ENCODE measurements around the gene SPA17.

SPA17 gene

GRCh38 chr11:124727474-124727873, 53.8 kb downstream of the SPA17 start:
- DNase-seq, result no peak

GRCh38 chr11:124728134-124728533, 54.4 kb downstream of the SPA17 start:
- no peak for DNase-seq

- DNase-seq, result no peak
These were observed 55.9 kb downstream of the SPA17 start for GRCh38 chr11:124729571-124729970.

GRCh38 chr11:124732230-124732629, 58.5 kb downstream of the SPA17 start:
- no peak for DNase-seq

- no peak for DNase-seq
These were observed 63.0 kb downstream of the SPA17 start for GRCh38 chr11:124736736-124737135.

GRCh38 chr11:124737638-124738305, 64.1 kb downstream of the SPA17 start:
- DNase-seq, result no peak

- DNase-seq, result no peak
These were observed 65.2 kb downstream of the SPA17 start for GRCh38 chr11:124738713-124739478.

- DNase-seq, result peak; percentile 84
These were observed 66.0 kb downstream of the SPA17 start, which contains the start of gene NRGN for GRCh38 chr11:124739479-124740276. NRGN (plus strand) TSS chr11:124739942; CDS start chr11:124740085, 143 bp downstream.

GRCh38 chr11:124740277-124740882, 66.7 kb downstream of the SPA17 start:
- peak; percentile 20 for DNase-seq

GRCh38 chr11:124742555-124742954, 68.9 kb downstream of the SPA17 start:
- DNase-seq, result no peak

DNA sequence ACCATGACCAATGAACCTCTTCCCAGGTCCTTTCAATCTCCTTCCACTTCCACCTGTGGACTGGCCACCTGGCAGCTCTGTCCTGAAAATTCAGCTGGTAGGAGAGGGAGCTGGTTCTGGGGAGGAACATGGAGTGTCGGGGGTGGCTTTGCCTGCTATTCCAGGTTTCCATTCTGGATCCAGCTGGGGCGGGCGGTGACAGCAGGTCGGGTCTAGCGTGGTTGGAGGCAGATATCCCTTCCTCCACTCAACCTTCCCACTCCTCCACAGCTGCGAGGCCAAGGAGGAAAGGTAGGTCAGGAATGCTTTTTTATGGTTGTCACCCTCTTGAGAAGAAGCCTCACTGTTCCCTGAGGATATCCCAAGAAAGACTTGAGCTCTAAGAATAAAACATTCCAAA, 69.3 kb downstream of the SPA17 start:
- DNase-seq, result no peak

GRCh38 chr11:124745270-124745834, 71.6 kb downstream of the SPA17 start:
- DNase-seq, result no peak

- DNase-seq, result no peak
These were observed 72.3 kb downstream of the SPA17 start for GRCh38 chr11:124745835-124746620.

DNA sequence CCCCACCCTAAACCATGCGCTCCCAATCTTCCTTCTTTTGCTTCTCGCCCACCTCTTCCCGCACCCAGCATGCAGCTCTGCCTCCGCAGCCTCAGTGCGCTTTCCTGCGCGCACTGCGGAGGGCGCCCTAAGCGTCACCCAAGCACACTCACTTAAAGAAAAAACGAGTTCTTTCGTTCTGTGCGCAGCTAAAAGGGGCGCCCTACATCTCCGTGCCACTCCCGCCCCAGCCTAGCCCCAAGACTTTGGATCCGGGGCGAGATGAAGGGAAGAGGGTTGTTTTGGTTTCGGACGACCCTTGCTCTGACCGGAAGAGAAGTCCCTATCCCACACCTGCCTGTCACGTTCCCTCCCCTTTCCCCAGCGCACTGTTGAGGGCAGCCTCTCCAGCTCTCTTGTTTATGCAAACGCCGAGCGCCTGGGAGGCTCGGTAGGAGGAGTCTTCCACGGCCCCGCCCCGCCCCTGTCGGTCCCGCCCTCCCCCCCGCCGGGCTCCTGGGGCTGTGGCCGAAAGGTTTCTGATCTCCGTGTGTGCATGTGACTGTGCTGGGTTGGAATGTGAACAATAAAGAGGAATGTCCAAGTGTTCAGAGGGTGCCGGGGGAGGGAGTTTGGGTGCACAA, 73.0 kb downstream of the SPA17 start:
- DNase-seq, result no peak

Data from NCI-H2227 treated with DMSO at 0.1 percent for 48 hours (cell line).